GM19467 (cell line): ENCODE data around the gene SLC36A4.
"Not testable (repeated sequence)": the region's sequence is repeated elsewhere in the genome, so short reads cannot be mapped to it uniquely, and the experiment has no call there.

Experiments
- ATAC-seq: cut with Tn5 transposase; IDR thresholded peaks from one replicate; pipeline ENCODE4 v1.9.1; 2021; ENCODE audit warnings: mild to moderate bottlenecking, moderate library complexity; ENCODE audit not compliant: unreplicated experiment

Gene SLC36A4

DNA sequence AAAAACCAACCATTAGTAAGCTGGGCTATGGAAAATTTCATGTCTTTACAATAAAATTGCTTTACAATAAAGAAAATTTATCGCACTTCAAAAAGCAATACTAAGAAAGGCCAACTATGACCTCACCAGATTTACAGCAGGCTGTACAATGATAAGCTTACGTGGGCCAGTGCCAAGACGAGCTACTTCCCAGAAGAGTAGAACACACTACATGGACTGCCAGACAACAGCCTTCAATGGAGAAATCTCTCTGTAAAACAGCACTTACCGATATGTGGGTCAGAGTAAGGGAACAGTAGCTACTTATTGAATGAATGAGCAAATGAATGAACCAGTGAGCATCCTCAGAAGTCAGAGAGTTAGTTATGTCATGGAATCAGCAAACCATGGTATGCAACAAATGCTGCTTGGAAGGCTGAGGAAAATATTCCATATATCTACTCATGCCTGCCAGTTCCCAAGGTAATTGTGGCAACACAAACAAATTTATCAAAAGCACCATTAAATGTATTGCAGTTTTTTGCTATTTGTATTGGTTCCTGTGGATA, 74.4 kb downstream of the SLC36A4 start:
- ATAC-seq, result no peak

DNA sequence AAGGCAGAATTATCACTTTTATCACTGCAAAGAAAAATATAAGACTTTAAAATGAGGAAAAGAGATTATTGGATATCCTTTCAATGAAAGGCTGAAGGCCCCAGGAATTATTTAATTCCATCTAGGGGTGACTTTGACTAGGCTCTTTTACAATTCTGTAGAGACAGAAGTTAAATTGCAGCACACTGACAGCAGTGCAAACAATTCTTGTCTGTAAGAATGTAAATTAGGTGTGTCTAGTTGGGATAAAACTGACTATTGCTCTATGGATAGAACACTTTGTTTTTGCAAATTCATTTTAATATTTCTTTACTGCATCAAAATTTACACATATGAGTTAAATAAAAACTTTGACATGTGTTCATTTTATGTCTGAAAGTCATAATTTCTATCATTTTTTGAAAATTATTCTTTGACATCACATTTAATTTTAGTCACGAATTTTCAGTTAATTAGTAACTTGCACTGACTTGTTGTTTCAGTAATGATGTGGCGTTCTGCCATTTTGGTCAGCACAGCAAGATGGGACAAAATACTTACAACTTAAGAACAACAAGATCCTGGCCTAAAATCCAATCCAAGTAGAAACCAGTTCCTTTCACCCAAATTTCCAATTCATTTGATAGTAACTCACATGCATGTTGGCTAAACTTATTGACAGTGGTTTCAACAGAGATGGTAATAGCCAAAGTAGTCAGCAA, 75.1 kb downstream of the SLC36A4 start:
- ATAC-seq, result no peak

DNA sequence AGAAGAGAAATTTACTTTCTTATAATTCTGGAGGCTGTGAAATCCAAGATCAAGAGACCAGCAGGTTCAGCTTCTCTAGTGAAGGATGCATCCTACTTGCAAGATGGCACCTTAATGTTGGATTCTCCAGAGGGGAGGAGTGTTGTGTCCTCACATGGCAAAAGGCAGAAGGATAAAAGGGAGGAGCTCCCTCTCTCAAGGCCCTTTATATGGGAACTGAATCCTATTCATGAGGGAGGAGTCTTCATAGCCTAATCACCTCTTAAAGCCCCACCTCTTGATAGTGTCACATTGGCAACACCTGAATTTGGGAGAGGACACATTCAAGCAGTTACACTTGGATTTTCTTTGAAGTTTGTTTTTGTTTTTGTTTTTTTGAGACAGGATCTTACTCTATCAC, 79.5 kb downstream of the SLC36A4 start:
- no peak for ATAC-seq

DNA sequence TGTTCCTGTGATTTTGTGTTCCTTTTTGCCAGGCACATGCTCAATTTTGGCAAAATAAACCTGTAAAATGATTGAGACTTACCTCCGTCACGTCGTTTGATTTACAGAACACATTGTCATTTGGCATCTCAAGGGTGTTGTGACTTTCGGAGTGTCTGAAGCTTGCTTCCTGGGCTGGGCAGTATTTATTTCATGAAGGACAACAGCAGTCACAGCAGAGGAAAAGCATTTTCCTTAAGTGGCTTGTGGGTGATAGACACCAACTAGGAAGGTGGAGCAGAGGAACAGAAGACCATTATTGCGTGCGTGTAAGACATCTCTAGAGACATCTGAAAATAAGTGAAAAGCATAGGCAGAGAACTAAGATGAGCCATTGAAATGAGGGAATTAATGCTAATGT, 80.2 kb downstream of the SLC36A4 start:
- ATAC-seq, result no peak

DNA sequence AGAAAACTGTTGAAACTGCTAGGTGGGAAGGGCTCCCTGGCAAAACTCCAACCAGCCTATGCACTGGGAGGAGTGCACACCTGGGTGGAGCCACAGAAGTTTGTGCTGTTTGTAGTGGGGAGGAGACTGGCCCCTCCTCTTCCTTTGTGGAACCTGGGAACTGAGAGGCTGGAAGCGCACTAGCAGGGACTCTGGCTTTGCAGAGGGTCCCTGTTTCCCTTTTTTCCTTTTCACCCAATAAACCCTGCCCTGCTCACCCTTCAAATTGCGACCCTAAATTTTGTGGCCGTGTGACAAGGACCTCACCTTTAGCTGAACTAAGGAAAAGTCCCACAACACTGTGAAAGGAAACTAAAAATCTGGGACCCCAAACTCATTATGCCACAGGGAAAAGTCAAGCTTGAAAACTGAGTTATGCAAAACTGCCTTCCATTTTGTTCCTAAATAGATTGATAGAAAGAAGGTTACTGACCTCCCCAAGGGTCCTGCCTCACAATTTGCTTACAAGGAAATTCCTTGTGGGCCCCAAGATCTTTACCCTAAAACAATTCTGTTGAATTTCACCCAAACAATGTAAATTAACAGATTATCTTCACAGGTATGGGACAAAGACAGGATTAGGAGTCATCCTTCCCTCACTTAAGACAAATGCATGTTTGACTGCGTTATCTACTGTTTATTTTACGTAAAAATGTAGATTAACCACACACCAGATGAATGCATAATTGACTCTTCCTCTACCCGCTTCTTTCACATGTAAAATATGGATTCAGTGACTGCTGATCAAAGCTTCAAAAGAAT, 81.0 kb downstream of the SLC36A4 start:
- no peak for ATAC-seq

DNA sequence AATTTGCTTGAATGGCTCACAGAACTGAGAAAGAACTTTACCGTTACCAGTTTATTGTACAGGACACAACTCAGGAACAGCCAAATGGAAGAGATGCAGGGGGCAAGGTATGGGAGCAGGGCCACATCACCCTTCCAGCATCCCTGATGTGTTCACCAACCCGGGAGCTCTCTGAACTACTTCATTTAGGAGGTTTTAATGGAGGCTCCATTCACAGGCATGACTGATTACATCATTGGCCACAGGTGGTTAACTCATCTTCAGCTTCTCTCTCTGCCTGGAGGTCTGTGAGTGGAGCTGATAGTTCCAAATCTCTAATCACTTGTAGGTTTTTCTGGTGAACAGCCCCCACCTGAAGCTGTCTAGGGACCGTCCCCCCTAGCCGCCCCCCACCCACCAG, 83.5 kb downstream of the SLC36A4 start:
- no peak for ATAC-seq

DNA sequence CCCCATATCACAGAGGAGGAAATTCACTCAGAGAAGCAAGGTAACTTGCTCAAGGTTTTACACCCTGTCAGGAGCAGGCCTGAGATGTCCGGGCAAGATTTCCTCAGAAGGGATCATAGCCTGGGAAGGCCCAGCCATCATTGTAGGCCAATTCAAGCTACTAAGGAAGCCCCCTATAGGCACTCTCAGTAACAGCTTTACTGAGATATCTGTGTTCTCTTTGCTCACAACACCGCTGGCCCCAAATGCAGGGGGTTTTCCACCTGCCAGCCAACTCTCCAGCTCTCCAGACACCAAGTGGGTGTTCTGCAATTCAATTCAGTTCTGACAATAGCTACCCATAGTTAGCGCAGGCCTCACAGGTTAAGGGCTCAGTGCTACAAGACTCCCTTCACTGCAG, 84.0 kb downstream of the SLC36A4 start:
- ATAC-seq, result no peak

DNA sequence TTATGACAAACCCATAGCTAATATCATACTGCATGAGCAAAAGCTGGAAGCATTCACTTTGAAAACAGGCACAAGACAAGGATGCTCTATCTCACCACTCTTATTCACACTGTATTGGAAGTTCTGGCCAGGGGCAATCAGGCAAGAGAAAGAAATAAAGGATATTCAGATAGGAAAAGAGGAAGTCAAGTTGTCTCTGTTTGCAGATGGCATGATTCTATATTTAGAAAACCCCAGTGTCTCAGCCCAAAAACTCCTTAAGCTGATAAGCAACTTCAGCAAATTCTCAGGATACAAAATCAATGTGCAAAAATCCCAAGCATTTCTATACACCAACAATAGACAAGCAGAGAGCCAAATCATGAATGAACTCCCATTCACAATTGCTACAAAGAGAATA, 86.6 kb downstream of the SLC36A4 start:
- ATAC-seq, result not testable (repeated sequence)

DNA sequence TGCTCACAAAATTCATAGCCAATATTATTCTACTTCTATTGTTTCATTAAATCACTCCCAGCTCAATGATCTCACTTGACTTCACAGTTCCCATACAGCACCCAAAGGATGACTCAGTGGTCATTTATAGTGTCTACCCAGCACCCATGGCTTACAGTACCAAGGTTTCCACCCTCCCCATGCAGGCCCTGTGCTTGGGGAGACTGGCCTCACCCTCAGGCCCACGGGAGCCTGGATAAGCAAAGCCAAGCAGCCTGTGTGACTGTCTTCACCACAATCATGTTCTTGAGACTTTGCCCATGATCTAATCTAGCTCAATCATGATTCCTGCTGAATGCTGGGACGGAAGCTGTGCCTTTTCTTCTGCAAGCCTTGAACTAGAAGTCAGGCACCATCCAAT, 97.6 kb downstream of the SLC36A4 start:
- ATAC-seq, result no peak

DNA sequence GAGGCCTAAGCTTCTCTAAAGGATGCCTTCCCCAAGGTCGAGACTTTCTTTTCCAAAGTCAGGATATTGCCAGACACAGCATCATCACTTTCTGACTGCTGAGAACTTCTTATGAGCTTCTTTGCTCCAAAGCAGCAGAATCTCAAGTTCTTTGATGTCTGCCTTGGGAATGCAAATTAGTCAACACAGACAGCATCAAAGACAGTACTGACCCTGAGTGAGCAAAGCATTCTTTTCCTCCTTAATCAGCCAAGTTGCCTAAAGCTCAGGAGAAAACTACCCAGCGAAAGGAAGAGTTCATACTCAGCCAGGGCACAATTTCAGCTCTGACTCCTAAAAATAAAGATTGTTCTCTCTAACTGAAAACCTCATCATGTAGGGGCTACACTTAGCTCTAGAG, 98.0 kb downstream of the SLC36A4 start:
- no peak for ATAC-seq
